ENCODE measurements around the gene LRRC52.

LRRC52 gene

DNA sequence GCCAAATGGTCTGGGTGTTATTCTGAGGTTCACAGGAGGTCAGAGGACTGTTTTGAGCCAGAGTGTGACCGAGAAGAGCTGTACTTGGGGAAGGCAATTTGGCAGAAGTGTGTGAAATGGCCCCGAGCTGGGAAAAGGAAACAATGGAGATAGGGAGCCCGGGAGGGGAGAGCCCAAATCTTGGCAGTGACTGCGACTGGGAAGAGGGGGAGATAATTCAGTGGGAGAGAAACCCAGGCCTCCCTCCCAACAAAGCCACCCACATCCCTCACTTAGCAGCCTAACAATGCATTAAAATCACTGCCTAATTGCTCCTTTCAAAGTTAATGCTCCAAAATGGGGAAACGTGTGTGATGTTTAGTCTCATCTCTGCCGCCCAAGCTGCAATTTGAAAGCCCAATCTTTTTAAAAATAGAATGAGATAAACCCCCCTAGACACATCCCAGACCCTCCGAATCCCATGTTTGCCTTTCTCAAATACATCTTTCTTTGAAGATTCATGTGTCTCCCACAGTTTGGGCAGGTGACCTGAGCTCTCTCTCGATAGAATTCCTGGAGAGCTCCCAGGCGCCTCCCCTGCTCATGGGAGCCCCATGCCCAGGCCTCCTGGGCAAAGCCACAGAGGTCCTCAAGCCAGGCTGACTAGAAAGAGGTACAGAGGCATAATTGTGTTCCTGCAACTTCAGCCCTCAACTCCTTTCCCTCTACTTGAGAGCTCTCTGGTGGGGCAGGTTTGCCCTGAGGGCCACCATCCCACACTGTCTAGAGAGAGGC is 17.3 kb downstream of the LRRC52 start:
- TF ChIP-seq, protein P1, sequence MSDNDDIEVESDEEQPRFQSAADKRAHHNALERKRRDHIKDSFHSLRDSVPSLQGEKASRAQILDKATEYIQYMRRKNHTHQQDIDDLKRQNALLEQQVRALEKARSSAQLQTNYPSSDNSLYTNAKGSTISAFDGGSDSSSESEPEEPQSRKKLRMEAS (IDR thresholded peaks at IDR 0.05), result no peak
- no peak for TF ChIP-seq NFIC (IDR thresholded peaks at IDR 0.05)
- TF ChIP-seq, protein P2, sequence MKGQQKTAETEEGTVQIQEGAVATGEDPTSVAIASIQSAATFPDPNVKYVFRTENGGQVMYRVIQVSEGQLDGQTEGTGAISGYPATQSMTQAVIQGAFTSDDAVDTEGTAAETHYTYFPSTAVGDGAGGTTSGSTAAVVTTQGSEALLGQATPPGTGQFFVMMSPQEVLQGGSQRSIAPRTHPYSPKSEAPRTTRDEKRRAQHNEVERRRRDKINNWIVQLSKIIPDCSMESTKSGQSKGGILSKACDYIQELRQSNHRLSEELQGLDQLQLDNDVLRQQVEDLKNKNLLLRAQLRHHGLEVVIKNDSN (IDR thresholded peaks at IDR 0.05), result no peak
- TF ChIP-seq CEBPB (IDR thresholded peaks at IDR 0.05), result no peak
- no peak for TF ChIP-seq FOXM1 (IDR thresholded peaks at IDR 0.05; ENCODE audit: borderline replicate concordance, low read depth)
- TF ChIP-seq, protein P3, sequence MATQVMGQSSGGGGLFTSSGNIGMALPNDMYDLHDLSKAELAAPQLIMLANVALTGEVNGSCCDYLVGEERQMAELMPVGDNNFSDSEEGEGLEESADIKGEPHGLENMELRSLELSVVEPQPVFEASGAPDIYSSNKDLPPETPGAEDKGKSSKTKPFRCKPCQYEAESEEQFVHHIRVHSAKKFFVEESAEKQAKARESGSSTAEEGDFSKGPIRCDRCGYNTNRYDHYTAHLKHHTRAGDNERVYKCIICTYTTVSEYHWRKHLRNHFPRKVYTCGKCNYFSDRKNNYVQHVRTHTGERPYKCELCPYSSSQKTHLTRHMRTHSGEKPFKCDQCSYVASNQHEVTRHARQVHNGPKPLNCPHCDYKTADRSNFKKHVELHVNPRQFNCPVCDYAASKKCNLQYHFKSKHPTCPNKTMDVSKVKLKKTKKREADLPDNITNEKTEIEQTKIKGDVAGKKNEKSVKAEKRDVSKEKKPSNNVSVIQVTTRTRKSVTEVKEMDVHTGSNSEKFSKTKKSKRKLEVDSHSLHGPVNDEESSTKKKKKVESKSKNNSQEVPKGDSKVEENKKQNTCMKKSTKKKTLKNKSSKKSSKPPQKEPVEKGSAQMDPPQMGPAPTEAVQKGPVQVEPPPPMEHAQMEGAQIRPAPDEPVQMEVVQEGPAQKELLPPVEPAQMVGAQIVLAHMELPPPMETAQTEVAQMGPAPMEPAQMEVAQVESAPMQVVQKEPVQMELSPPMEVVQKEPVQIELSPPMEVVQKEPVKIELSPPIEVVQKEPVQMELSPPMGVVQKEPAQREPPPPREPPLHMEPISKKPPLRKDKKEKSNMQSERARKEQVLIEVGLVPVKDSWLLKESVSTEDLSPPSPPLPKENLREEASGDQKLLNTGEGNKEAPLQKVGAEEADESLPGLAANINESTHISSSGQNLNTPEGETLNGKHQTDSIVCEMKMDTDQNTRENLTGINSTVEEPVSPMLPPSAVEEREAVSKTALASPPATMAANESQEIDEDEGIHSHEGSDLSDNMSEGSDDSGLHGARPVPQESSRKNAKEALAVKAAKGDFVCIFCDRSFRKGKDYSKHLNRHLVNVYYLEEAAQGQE (IDR thresholded peaks at IDR 0.05; ENCODE audit: low read depth), result no peak
- TF ChIP-seq TCF12 (IDR thresholded peaks at IDR 0.05; ENCODE audit: low read depth), result no peak
- TF ChIP-seq EGR1 (IDR thresholded peaks at IDR 0.05), result no peak
- TF ChIP-seq RAD21 (IDR thresholded peaks at IDR 0.05; ENCODE audit: low read depth), result no peak
- no peak for TF ChIP-seq ZBTB7A (IDR thresholded peaks at IDR 0.05; ENCODE audit: low read depth)
- TF ChIP-seq EP300 (IDR thresholded peaks at IDR 0.05; ENCODE audit: borderline replicate concordance), result no peak
- no peak for TF ChIP-seq TAF1 (IDR thresholded peaks at IDR 0.05; ENCODE audit: low read depth)
- no peak for TF ChIP-seq TEAD4 (IDR thresholded peaks at IDR 0.05)
- no peak for TF ChIP-seq CREB1 (IDR thresholded peaks at IDR 0.05; ENCODE audit: low read depth)
- no peak for TF ChIP-seq YY1 (IDR thresholded peaks at IDR 0.05; ENCODE audit: low read depth)

DNA sequence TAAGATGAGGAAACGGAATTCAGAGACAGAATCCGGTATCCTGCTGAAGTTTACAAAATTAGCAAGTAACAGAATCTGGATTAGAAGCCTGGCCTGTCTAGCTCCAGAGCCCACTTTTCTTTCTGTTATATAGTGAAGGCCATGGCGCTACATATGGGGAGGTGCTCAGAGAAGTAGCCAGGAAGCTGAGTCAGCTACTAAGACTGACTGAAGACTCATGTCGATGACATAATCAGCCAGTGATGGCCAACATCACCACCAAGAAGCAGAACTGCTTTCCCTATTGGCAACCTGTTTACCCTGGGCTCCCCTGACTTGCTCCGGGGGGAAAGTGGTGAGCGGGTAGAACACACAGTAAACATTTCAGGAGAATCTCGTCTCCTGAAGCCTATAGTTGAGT is 18.8 kb downstream of the LRRC52 start:
- TF ChIP-seq TCF12 (IDR thresholded peaks at IDR 0.05; ENCODE audit: low read depth) (no peak), EGR1 (IDR thresholded peaks at IDR 0.05) (no peak), EP300 (IDR thresholded peaks at IDR 0.05; ENCODE audit: borderline replicate concordance) (no peak), NFIC (IDR thresholded peaks at IDR 0.05) (no peak), RAD21 (IDR thresholded peaks at IDR 0.05; ENCODE audit: low read depth) (no peak), CEBPB (IDR thresholded peaks at IDR 0.05) (no peak), ZBTB7A (IDR thresholded peaks at IDR 0.05; ENCODE audit: low read depth) (no peak), TAF1 (IDR thresholded peaks at IDR 0.05; ENCODE audit: low read depth) (no peak), FOXM1 (IDR thresholded peaks at IDR 0.05; ENCODE audit: borderline replicate concordance, low read depth) (no peak)
- TF ChIP-seq, protein P3 (IDR thresholded peaks at IDR 0.05; ENCODE audit: low read depth), result no peak
- TF ChIP-seq, protein P1 (IDR thresholded peaks at IDR 0.05), result no peak

DNA sequence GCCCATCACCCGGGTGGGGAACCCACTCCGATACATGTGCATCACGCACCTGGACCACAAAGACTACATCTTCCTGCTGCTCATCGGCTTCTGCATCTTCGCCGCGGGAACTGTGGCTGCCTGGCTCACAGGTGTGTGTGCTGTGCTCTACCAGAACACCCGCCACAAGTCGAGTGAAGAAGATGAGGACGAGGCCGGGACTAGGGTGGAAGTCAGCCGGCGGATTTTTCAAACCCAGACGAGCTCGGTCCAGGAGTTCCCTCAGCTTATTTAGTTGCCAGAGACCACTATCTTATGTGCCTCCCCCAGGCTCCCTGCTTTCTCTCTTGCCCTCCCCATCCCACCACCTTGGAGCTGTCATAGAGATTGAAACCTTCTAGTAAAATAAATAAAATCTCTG is 19.8 kb downstream of the LRRC52 start:
- TF ChIP-seq EP300 (IDR thresholded peaks at IDR 0.05; ENCODE audit: borderline replicate concordance) (no peak), TCF12 (IDR thresholded peaks at IDR 0.05; ENCODE audit: low read depth) (no peak), FOXM1 (IDR thresholded peaks at IDR 0.05; ENCODE audit: borderline replicate concordance, low read depth) (no peak), CEBPB (IDR thresholded peaks at IDR 0.05) (no peak), TAF1 (IDR thresholded peaks at IDR 0.05; ENCODE audit: low read depth) (no peak), NFIC (IDR thresholded peaks at IDR 0.05) (no peak)
- TF ChIP-seq, protein P2 (IDR thresholded peaks at IDR 0.05), result no peak
- TF ChIP-seq, protein P3 (IDR thresholded peaks at IDR 0.05; ENCODE audit: low read depth), result no peak
- TF ChIP-seq, protein P1 (IDR thresholded peaks at IDR 0.05), result no peak

DNA sequence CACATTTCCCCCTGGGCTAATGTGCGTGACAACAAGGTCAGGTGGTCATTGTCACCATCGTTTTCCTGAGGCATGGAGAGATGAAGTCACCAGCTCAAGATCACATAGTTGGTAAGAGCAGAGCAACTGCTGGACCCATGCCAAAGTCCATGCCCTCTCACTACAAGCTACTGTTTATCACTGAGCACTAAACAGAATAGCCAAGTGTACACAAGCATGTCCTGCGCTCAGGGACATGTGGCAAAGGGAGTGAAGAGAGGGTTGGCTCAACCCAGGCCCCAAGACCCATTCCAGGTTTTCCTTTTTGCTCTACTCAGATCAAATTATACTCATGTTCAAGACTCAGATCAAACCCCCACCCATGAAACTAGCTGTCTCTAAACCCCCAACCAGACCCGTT is 20.8 kb downstream of the LRRC52 start:
- TF ChIP-seq CEBPB (IDR thresholded peaks at IDR 0.05), result no peak
- no peak for TF ChIP-seq ZBTB7A (IDR thresholded peaks at IDR 0.05; ENCODE audit: low read depth)
- TF ChIP-seq, protein P1 (IDR thresholded peaks at IDR 0.05), result no peak
- no peak for TF ChIP-seq RAD21 (IDR thresholded peaks at IDR 0.05; ENCODE audit: low read depth)
- TF ChIP-seq YY1 (IDR thresholded peaks at IDR 0.05; ENCODE audit: low read depth), result no peak
